MM.1S (cell line): ENCODE results near the gene ZMYND10.

Experiments
- EZH2 ChIP-seq: fragments of 300-600 bp; sonication (generic); optimal IDR thresholded peaks from 2 replicates; pipeline ENCODE3; 2017; ENCODE audit warnings: low read depth, mild to moderate bottlenecking, antibody characterized with exemption, low read length, mixed read lengths
- EZH2phosphoT487 ChIP-seq: fragments of 300-600 bp; sonication (generic); IDR thresholded peaks from 2 replicates; pipeline ENCODE4 v1.6.1; 2018; ENCODE audit warnings: antibody characterized with exemption, low read length
- TF ChIP-seq, protein P1 (sequence below): fragments of 300-600 bp; sonication (generic); IDR thresholded peaks from 2 replicates; pipeline ENCODE4 v1.5.1; 2016; ENCODE audit warnings: antibody characterized with exemption, low read length, mixed read lengths

DNA sequence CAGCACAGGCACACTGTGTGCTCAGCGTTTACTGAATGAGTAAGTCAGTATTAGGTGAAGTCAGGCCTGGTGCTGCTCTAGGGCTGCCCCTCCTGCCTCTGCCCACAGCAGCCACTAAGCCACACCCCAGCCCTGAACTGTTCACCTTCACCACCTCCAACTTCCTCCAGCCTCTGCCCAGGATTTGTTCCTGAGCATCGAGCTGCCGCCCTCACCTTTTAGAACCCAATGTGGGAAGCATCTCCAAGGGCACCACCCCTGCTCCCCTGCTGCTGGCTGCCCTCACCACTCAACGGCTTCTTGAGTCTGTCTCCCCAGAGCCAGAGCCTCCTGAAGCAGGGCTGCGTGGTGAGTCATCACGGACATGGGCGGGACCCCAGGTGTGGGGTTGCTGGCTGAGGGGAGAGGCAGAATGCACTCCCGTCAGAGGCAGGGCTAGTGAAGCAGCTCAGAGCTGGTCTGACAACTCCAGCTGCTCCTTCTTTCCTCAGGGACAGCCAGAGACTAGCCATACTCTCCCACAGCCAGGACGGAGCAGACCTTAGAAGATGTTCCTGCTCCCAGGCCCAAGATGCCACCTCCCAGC is 28.8 kb downstream of the ZMYND10 start:
- TF ChIP-seq, protein P1, sequence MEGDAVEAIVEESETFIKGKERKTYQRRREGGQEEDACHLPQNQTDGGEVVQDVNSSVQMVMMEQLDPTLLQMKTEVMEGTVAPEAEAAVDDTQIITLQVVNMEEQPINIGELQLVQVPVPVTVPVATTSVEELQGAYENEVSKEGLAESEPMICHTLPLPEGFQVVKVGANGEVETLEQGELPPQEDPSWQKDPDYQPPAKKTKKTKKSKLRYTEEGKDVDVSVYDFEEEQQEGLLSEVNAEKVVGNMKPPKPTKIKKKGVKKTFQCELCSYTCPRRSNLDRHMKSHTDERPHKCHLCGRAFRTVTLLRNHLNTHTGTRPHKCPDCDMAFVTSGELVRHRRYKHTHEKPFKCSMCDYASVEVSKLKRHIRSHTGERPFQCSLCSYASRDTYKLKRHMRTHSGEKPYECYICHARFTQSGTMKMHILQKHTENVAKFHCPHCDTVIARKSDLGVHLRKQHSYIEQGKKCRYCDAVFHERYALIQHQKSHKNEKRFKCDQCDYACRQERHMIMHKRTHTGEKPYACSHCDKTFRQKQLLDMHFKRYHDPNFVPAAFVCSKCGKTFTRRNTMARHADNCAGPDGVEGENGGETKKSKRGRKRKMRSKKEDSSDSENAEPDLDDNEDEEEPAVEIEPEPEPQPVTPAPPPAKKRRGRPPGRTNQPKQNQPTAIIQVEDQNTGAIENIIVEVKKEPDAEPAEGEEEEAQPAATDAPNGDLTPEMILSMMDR = no peak
- TF ChIP-seq EZH2 (no peak), EZH2phosphoT487 (no peak)
